ENCODE measurements around the gene ADSL. TPM values are rescaled to one million over a fixed set of nuclear protein-coding genes. Genes with fewer than 3 reads are reported as not detected.

ADSL gene
- total RNA-seq, 4 donors from 2014 or later, result 41.8 to 51.7 (median 45.2) TPM

DNA sequence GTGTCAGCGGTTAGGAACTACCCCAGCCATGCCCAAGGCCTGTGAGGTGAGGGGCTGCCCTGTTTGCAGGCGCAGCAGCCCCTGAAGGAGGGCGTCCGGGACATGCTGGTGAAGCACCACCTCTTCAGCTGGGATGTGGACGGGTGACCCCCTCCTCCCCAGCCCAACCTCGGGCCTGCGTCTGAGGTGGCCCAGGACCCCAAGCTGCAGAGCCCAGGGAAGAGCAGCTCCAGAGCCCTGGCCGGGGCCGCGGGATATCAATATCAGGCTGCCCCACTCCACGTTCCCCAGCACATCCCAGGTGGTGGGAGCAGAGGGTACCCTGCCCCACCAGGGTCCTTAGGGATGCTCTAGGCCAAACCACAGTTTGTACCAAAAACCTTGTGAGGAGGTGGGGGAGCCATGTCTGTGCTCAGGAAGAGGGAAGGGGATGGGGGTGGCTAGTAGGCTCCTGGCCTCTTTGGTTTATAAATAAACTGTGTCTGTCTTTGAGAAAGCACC lies 63.4 kb downstream of the ADSL start:
- Histone ChIP-seq H3K9me3 (no peaks in the 10 kb centered on the region), H3K27me3 (no peaks in the 10 kb centered on the region), H3K4me3 (no peak overlapping the region), H3K27ac (no peak overlapping the region), H3K4me1 (peaks cover 11% of the 10 kb centered on the region), H3K36me3 (peaks cover 79% of the 10 kb centered on the region)
- no CpG with 5 or more reads among the region's 11 CpGs for WGBS
- peak; percentile 50 to 54 for DNase-seq (ENCODE audit: low spot score in 2 of 2)
- TF ChIP-seq POLR2A (IDR thresholded peaks at IDR 0.05) (no peak), EP300 (IDR thresholded peaks at IDR 0.05) (no peak), POLR2AphosphoS5 (IDR thresholded peaks at IDR 0.05) (no peak)
- TF ChIP-seq, protein P1, sequence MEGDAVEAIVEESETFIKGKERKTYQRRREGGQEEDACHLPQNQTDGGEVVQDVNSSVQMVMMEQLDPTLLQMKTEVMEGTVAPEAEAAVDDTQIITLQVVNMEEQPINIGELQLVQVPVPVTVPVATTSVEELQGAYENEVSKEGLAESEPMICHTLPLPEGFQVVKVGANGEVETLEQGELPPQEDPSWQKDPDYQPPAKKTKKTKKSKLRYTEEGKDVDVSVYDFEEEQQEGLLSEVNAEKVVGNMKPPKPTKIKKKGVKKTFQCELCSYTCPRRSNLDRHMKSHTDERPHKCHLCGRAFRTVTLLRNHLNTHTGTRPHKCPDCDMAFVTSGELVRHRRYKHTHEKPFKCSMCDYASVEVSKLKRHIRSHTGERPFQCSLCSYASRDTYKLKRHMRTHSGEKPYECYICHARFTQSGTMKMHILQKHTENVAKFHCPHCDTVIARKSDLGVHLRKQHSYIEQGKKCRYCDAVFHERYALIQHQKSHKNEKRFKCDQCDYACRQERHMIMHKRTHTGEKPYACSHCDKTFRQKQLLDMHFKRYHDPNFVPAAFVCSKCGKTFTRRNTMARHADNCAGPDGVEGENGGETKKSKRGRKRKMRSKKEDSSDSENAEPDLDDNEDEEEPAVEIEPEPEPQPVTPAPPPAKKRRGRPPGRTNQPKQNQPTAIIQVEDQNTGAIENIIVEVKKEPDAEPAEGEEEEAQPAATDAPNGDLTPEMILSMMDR (IDR thresholded peaks at IDR 0.05), result no peak

DNA sequence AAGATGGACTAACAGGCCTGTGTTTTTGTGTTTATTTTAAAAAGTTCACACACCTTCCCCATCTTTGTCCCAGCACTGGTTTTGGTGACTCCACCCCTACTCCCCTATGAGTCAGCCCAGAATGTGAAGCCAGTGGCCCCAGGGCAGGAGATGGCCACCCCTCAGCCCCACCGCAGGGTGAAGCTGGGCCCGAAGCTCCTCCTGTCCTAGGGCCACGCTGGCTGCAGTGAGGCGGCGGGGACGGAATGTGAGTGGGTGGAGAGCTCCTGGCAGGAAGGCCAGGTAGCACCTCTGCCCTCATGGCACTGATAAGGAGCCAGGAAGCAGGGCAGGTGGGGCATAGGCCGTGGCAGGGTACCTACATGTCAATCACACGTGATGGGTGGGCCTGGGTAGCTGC lies 64.0 kb downstream of the ADSL start:
- no peaks in the 10 kb centered on the region for H3K27me3 ChIP-seq
- H3K36me3 ChIP-seq, result peaks cover 72% of the 10 kb centered on the region
- WGBS, result 45% methylated on average over 8 of the region's 8 CpGs
- no peak overlapping the region for H3K4me3 ChIP-seq
- peak; percentile 60 to 75 for DNase-seq (ENCODE audit: low spot score in 2 of 2)
- H3K4me1 ChIP-seq, result peaks cover 17% of the 10 kb centered on the region
- no peaks in the 10 kb centered on the region for H3K9me3 ChIP-seq
- H3K27ac ChIP-seq, result no peak overlapping the region
- TF ChIP-seq, protein P1 (IDR thresholded peaks at IDR 0.05), result no peak
- no peak for TF ChIP-seq EP300 (IDR thresholded peaks at IDR 0.05)
- no peak for TF ChIP-seq POLR2AphosphoS5 (IDR thresholded peaks at IDR 0.05)
- no peak for TF ChIP-seq POLR2A (IDR thresholded peaks at IDR 0.05)

DNA sequence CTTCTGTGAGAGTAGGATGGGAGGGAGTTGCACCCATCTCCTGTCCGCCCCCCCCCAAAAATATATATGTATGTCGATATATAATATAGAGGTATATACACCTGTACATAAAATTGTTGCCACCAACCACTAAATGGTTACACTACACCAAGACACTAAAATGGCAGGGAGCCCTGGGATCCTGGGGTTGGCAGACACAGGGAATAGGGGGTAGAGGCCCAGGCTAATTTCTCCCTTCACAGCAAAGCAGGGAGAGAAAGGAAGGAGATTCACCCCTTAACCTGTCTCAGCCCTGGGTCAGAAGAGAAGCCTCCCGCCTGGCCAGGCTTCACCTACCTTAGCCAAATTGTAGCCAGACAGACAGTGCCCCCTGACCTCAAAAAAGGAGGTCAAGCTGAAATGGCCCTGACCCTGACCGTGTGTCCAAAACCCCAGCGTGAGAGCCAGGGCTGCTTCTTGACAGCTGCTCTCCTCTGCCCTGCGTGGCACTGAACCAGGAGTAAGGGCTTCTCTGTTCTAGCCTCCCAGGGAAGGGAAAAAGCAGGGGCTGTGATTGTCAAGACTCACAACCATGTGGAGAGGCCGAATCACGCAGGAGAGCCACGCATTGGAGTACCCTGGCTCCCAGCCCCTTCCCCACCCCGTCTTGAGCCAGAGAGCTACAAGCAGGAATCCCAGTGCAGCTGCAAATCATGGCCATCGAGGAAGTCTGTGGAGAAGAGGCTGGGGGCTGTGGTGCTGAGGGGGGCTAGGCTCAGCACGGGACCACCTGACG lies 64.6 kb downstream of the ADSL start:
- TF ChIP-seq EP300 (IDR thresholded peaks at IDR 0.05), result no peak
- TF ChIP-seq, protein P1 (IDR thresholded peaks at IDR 0.05), result no peak
- no peak for TF ChIP-seq POLR2A (IDR thresholded peaks at IDR 0.05)
- H3K27me3 ChIP-seq, result no peaks in the 10 kb centered on the region
- 83% methylated on average over 10 of the region's 13 CpGs for WGBS
- H3K36me3 ChIP-seq, result peaks cover 69% of the 10 kb centered on the region
- H3K27ac ChIP-seq, result no peak overlapping the region
- DNase-seq (ENCODE audit: low spot score in 2 of 2), result peak; percentile 48 to 55
- no peaks in the 10 kb centered on the region for H3K9me3 ChIP-seq
- no peak overlapping the region for H3K4me3 ChIP-seq
- H3K4me1 ChIP-seq, result peaks cover 22% of the 10 kb centered on the region

DNA sequence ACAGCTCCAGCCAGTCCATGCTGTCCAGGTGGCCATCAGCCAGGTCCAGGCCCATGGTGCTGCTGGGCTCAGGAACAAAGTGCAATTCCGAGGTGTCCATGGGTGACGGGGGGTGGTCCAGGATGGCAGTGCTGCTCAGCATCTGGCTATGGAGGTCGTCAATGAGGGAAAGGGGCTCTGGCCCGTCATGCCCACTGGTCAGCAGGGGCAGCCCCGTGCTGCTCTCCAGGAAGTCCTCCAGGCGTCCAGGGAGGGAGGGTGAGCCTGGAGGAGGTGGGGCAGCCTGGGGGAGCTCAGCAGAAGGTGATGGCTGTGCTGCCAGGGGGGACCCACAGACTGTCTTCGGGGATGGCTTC lies 65.2 kb downstream of the ADSL start:
- Histone ChIP-seq H3K27me3 (no peaks in the 10 kb centered on the region), H3K4me3 (no peak overlapping the region), H3K36me3 (peaks cover 68% of the 10 kb centered on the region), H3K4me1 (peaks cover 25% of the 10 kb centered on the region), H3K27ac (no peak overlapping the region), H3K9me3 (no peaks in the 10 kb centered on the region)
- peak in 1 of 2 donors; percentile 53 for DNase-seq (ENCODE audit: low spot score in 2 of 2)
- WGBS, result 77% methylated on average over 5 of the region's 7 CpGs
- no peak for TF ChIP-seq POLR2A (IDR thresholded peaks at IDR 0.05)
- no peak for TF ChIP-seq POLR2AphosphoS5 (IDR thresholded peaks at IDR 0.05)
- TF ChIP-seq EP300 (IDR thresholded peaks at IDR 0.05), result no peak

DNA sequence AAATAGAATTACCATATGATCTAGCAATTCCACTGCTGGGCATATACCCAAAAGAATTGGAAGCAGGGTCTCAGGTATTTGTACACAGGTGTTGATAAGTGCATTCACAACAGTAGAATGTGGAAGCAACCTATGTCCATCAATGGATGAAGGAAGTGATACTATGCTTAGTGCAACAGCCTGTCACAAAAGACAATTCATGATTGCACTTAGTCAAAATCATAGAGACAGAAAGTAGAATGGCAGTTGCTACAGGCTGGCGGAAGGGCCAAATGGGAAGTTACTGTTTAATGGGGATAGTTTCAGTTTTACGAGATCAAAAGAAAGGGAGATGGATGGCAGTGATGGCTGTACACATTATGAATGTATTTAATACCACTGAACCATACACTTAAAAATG lies 66.1 kb downstream of the ADSL start:
- Histone ChIP-seq H3K4me3 (no peak overlapping the region), H3K36me3 (peaks cover 68% of the 10 kb centered on the region), H3K27ac (no peak overlapping the region), H3K9me3 (no peaks in the 10 kb centered on the region), H3K27me3 (no peaks in the 10 kb centered on the region), H3K4me1 (peaks cover 25% of the 10 kb centered on the region)
- 90% methylated on average over 2 of the region's 2 CpGs for WGBS
- no peak for DNase-seq (ENCODE audit: low spot score in 2 of 2)
- TF ChIP-seq, protein P1 (IDR thresholded peaks at IDR 0.05), result no peak
- TF ChIP-seq EP300 (IDR thresholded peaks at IDR 0.05) (no peak), POLR2A (IDR thresholded peaks at IDR 0.05) (no peak), POLR2AphosphoS5 (IDR thresholded peaks at IDR 0.05) (no peak)

Measured in suprapubic skin (tissue), 4 donors.